Heart left ventricle (tissue), 13 donors: Measurements from ENCODE around the gene HOXD8.

Experiments
- CTCF ChIP-seq, 12 donors: fragments of 200-600 bp; sonication (generic) in 4 of 12; IDR thresholded peaks; one replicate each; pipeline versions ENCODE4 v1.5.0 to v1.8.0; 2018 to 2022; ENCODE audit warnings: antibody characterized with exemption in 12 of 12, mild to moderate bottlenecking in 5 of 12
- POLR2A ChIP-seq, 2 donors: fragments of 450-650 bp; IDR thresholded peaks; one replicate each; pipeline ENCODE4 v1.6.1; 2017; ENCODE audit warnings: antibody characterized with exemption in 2 of 2, mild to moderate bottlenecking in 2 of 2, moderate library complexity in 2 of 2
- donor health status: ischemic (EF 13 %, LVEDD 7.1; RV severe dilation, severe dysfunction).
- donor health status: DM: no; HTN: yes; CAD: no.
- donor health status: DM: no; HTN: no; CAD: no.
- donor health status: ischemic (EF 25% LVEDD 6.9; RV normal size, moderate dysfunction).
- donor health status: ischemic (EF 25% LVEDD 5.7; RV mildly dilated, moderate dysfunction).
- donor health status: ischemic (EF 35%, LVEDD 5.7; RV mildly dilated, moderate dysfunction).
- donor health status: nonischemic (EF 11% LVEDD 7.7; RV severe dilation, severe dysfunction).
- donor health status: DM: yes; HTN: yes; CAD: no.
- donor health status: PGD.
- donor health status: ischemic (EF 29% LVEDD 5.4; RV normal size, mild dysfunction).
- donor health status: nonischemic (EF 23%, LVEDD 6.1; RV moderate dilation, normal function).

- TF ChIP-seq CTCF (IDR thresholded peaks at IDR 0.05) (no peak), POLR2A (IDR thresholded peaks at IDR 0.05) (no peak)
Measured at GRCh38 chr2:176173567-176174381, 44.3 kb downstream of the HOXD8 start.
